K562 (cell line): ENCODE results near the gene RNF11.

Experiments
- CTCF ChIP-seq, 3 experiments: IDR thresholded peaks in 2 of 3; conservative IDR thresholded peaks in 1 of 3; 2 replicates each; pipeline ENCODE4 v1.5.1; 2011 to 2012; ENCODE audit warnings: low read length in 3 of 3, mild to moderate bottlenecking in 3 of 3, control low read depth in 2 of 3, improper control_type of control experiment in 1 of 3, inconsistent platforms in 1 of 3, low read depth in 1 of 3, mixed read lengths in 1 of 3, moderate library complexity in 1 of 3; ENCODE audit not compliant: insufficient read depth in 2 of 3
- FOXP1 ChIP-seq: sonication (generic); formaldehyde crosslinking; IDR thresholded peaks from 2 replicates; pipeline ENCODE4 v1.8.0; 2022; ENCODE audit warnings: mild to moderate bottlenecking, missing genetic modification reagents
- FUS ChIP-seq: fragments of 200-400 bp; formaldehyde crosslinking; optimal IDR thresholded peaks from 2 replicates; pipeline ENCODE3; 2017; ENCODE audit warnings: low read depth, low read length
- JUN ChIP-seq, 2 experiments: sonication (generic) in 1 of 2; formaldehyde crosslinking in 1 of 2; IDR thresholded peaks; 2 replicates each; pipeline versions ENCODE4 v1.6.1 to v1.8.0; 2012 to 2022; ENCODE audit warnings: borderline replicate concordance in 2 of 2, mild to moderate bottlenecking in 2 of 2, improper control_type of control experiment in 1 of 2, low read depth in 1 of 2, low read length in 1 of 2, missing genetic modification reagents in 1 of 2
- MXI1 ChIP-seq: IDR thresholded peaks from 2 replicates; pipeline ENCODE4 v1.6.1; 2011; ENCODE audit warnings: low read depth, mild to moderate bottlenecking, improper control_type of control experiment, low read length
- NRF1 ChIP-seq, 2 experiments: fragments of 450-650 bp; IDR thresholded peaks in 1 of 2; conservative IDR thresholded peaks in 1 of 2; 2 replicates each; pipeline ENCODE4 v1.6.1; 2014; ENCODE audit warnings: mild to moderate bottlenecking in 2 of 2
- POLR2A ChIP-seq: fragments of 450-650 bp; conservative IDR thresholded peaks from 2 replicates; pipeline ENCODE4 v1.6.1; 2016
- ZBED1 ChIP-seq: IDR thresholded peaks from 2 replicates; pipeline ENCODE4 v1.6.1; 2014
- ZNF274 ChIP-seq: IDR thresholded peaks from 2 replicates; pipeline ENCODE4 v1.6.1; 2011; ENCODE audit warnings: low read depth, mild to moderate bottlenecking, low read length, moderate library complexity, borderline replicate concordance

GRCh38 chr1:51288578-51288977 lies 52.5 kb downstream of the RNF11 start:
- TF ChIP-seq MXI1: no peak
- no peak for TF ChIP-seq POLR2A
- TF ChIP-seq ZNF274: no peak
- no peak for TF ChIP-seq CTCF (IDR thresholded peaks at IDR 0.05 in 2 of 3, conservative IDR thresholded peaks at IDR 0.05 in 1 of 3; ENCODE audit: insufficient read depth in 2 of 3, low read depth in 1 of 3, low read length in 3 of 3)
- TF ChIP-seq FUS: no peak
- TF ChIP-seq FOXP1 (CRISPR knock-in tag): no peak
- TF ChIP-seq ZBED1: no peak
- no peak for TF ChIP-seq JUN (IDR thresholded peaks at IDR 0.05; ENCODE audit: borderline replicate concordance, low read depth, low read length)
- no peak for TF ChIP-seq JUN (CRISPR knock-in tag; IDR thresholded peaks at IDR 0.05; ENCODE audit: borderline replicate concordance)
- no peak for TF ChIP-seq NRF1 (conservative IDR thresholded peaks at IDR 0.05 in 1 of 2, IDR thresholded peaks at IDR 0.05 in 1 of 2)
